Fibroblast of gingiva (primary cell): Measurements from ENCODE around the gene ING5.
"Not testable (repeated sequence)": the region's sequence is repeated elsewhere in the genome, so short reads cannot be mapped to it uniquely, and the experiment has no call there.

ENCODE experiments used
- DNase-seq: peaks from one replicate; pipeline ENCODE4 v3.0.0-alpha.2; 2011; ENCODE audit warnings: low read depth

ING5 gene

GRCh38 chr2:241701399-241702154, at the start of gene ING5:
Gene ING5, plus strand, starts transcription at chr2:241702039. Its CDS starts 27 bp downstream, at chr2:241702066.
- peak; percentile 93 for DNase-seq

DNA sequence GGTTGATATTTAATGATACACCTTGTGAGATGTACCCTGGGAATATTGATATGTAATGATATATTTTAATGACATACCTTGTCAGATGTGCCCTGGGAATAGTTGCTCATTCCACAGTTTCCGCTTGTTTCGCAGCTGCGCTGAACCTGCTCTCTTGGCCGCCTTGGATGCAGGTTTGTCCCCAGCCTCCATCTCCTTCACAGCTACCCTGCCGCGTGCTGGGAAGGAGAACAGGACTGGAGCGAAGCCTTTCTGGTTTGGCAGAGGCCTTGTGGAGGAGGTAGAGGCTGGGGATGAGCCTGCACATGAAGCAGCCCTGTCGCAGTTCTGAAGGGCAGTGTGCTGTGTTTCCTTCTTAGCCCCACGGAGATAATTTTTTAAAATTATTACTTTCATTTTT, 49.7 kb upstream of the ING5 start:
- DNase-seq, result no peak

- no peak for DNase-seq
These were observed 49.1 kb upstream of the ING5 start for GRCh38 chr2:241652722-241653121.

GRCh38 chr2:241653210-241653750, 48.6 kb upstream of the ING5 start:
- no peak for DNase-seq

- no peak for DNase-seq
These were observed 47.3 kb upstream of the ING5 start for GRCh38 chr2:241654551-241654950.

DNA sequence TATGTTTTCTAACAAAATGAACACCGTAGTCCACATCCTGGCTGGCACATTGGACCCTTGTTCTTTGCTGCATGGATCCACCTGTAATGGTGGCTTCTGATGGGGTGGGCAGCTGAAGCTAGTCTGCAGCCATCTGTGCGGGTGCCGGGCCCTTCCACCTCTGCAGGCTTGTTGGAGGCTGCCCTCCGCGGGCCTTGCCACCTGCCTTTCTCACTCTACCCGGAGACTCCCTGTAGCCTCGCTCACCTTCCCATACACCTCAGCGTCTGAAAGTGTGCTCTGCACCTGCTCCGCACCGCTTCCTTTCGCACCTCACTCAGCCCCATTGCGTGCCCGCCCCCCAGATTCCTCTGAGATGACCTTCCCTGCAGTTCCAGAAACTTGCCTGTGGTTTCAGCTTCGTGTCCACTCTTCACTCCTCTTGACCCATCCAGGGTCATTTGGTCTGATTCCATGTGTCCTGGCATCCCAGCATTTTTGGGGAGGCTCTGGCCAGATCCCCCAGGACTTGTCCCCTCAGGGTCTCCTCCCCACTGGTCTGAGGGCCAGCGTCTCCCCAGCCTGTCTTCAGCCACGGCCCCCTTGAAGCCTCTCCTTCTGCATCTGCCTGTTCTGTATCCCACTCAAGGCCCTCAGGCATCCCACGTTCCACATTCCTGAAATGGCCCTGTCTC, 46.2 kb upstream of the ING5 start:
- DNase-seq, result no peak

GRCh38 chr2:241656190-241656741, 45.6 kb upstream of the ING5 start:
- no peak for DNase-seq

DNA sequence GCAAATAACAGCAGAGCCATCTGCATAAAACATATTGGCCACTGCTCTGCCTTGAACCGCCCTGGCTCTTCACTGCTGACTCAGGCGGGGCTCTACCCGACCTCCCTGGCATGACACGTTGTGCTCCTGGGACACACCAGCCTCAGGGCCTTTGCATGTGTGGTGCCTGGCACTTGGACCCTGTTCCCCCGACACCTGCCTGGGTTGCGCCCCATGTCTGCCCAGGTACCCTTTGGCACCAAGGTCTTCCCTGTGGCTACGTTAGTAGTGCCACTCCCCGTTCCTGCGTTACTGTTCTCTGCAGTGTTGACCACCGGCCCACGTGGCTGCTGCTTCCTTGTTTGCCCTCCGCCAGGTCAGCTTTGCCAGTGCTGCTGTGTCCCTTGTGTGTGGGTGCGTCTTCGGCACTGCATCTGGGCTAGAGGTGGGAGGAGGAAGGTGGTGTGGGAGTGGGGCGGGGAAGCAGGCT, 44.0 kb upstream of the ING5 start:
- no peak for DNase-seq

GRCh38 chr2:241658296-241658695, 43.5 kb upstream of the ING5 start:
- no peak for DNase-seq

- peak; percentile 75 for DNase-seq
These were observed 42.6 kb upstream of the ING5 start for GRCh38 chr2:241659150-241659739.

DNA sequence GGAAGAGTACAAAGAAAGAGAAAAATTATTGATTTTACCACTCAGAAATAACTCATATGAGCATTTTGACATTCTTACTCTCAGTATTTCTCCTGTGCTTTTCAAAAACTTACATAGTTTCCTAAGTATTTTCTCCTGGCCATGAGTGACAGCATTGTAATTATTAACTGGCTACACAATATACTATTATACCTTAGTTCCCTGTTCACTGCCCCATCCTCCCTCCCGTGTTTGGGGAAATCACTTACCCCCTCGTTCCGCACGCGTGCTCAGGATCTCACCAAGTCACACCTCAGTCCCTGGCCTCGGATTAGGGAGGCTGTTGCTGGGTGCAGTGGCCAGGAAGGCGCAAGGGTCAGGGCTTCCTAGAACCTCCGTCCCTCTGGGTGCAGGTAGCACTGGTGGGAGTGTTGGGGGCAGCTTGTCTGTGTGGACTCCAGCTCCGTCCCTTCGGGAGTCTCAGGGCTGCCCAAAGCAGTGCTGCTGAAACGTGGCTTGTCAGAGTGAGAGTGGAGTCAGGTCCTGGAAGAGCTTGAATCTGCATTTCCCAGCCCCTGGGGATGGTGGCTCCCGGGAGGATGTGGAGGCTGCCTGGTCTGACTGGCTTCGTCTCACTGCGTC, 41.1 kb upstream of the ING5 start:
- DNase-seq, result no peak

DNA sequence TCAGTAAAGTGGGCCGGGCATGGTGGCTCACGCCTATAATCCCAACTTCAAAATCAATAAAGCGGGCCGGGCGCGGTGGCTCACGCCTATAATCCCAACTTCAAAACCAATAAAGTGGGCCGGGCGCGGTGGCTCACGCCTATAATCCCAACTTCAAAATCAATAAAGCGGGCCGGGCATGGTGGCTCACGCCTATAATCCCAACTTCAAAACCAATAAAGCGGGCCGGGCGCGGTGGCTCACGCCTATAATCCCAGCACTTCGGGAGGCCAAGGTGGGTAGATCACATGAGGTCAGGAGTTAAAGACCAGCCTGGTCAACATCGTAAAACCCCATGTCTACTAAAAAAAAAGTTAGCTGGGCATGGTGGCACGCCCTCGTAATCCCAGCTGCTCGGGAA, 39.1 kb upstream of the ING5 start:
- DNase-seq, result not testable (repeated sequence)

- DNase-seq, result peak; percentile 10
These were observed 36.0 kb upstream of the ING5 start for GRCh38 chr2:241665731-241666440.

GRCh38 chr2:241666627-241667400, 35.0 kb upstream of the ING5 start:
- DNase-seq, result no peak

- no peak for DNase-seq
These were observed 33.5 kb upstream of the ING5 start for GRCh38 chr2:241668354-241668753.

DNA sequence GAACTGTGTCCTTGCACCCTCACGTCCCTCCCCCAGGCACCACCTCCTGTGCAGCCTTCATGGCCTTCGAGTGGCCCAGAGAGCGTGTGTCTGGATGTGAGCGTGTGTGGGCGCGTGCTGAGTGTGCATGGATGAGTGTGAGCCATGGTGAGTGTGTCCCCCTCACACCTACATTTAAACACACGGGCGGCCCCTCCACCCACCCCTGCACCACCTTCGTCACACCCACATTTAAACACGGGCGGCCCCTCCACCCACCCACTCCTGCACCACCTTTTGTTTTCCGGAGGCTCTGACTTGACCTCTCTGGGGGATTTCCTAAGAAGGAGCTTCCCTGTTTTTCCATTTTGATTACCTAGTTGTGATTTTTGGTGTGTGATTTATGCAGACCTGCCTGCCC, 33.0 kb upstream of the ING5 start:
- no peak for DNase-seq

GRCh38 chr2:241670333-241671110, 31.3 kb upstream of the ING5 start:
- DNase-seq, result no peak

- DNase-seq, result no peak
These were observed 30.2 kb upstream of the ING5 start for GRCh38 chr2:241671457-241672240.
